Endothelial cell of umbilical vein (primary cell): ENCODE results near the gene CLDND1. TPM values are rescaled to one million over a fixed set of nuclear protein-coding genes. Genes with fewer than 3 reads are reported as not detected.

Source experiments
- BruUV-seq: library from RNA; stranded (reverse); fragments of 400-500 nt; replicated peaks from 2 replicates; lab custom pipeline; 2021; lab: Mats Ljungman, UMichigan
- CTCF ChIA-PET: fragments of 300-600, 350-600 bp; sonication (Branson Sonifier 250); formaldehyde crosslinking; loops from one replicate; lab custom pipeline; 2021; ENCODE audit warnings: antibody characterized with exemption, inconsistent platforms; lab: Charles Lee
- POLR2A ChIA-PET: fragments of 300-600, 350-600 bp; sonication (Branson Sonifier 250); formaldehyde crosslinking; loops from one replicate; lab custom pipeline; 2021; ENCODE audit warnings: antibody characterized with exemption, inconsistent platforms; lab: Charles Lee
- DNase-seq: peaks from one replicate; pipeline ENCODE4 v3.0.0-alpha.2; 2011; ENCODE audit warnings: low read depth, low spot score
- FAIRE-seq: peaks from 2 replicates; lab custom pipeline; 2011; peaks lifted over from hg19 to GRCh38; lab: Jason Lieb, UNC
- H2AFZ ChIP-seq: 2 replicates; pipeline ENCODE4 v1.6.0; 2012; ENCODE audit warnings: low read depth, low read length, control low read depth, inconsistent platforms
- H3K27ac ChIP-seq: 2 replicates; pipeline ENCODE4 v1.5.1; 2011; ENCODE audit warnings: low read depth, mild to moderate bottlenecking, control low read depth, low read length, moderate library complexity; ENCODE audit not compliant: insufficient read depth
- H3K27me3 ChIP-seq, 2 experiments: 2 replicates each; pipeline versions ENCODE4 v1.6.0 to v1.6.1; 2011; ENCODE audit warnings: low read length in 2 of 2, mixed read lengths in 1 of 2; ENCODE audit not compliant: control insufficient read depth in 2 of 2, insufficient read depth in 2 of 2
- H3K36me3 ChIP-seq, 2 experiments: 2 replicates in 1 of 2; 3 replicates in 1 of 2; pipeline ENCODE4 v1.5.1; 2011; ENCODE audit warnings: low read length in 2 of 2, mild to moderate bottlenecking in 1 of 2, moderate library complexity in 1 of 2; ENCODE audit not compliant: control insufficient read depth in 2 of 2, insufficient read depth in 2 of 2; ENCODE audit errors: extremely low read depth in 1 of 2
- H3K4me1 ChIP-seq: 3 replicates; pipeline ENCODE4 v1.5.1; 2011; ENCODE audit warnings: mild to moderate bottlenecking, low read length; ENCODE audit not compliant: control insufficient read depth, insufficient read depth; ENCODE audit errors: extremely low read depth
- H3K4me2 ChIP-seq: 2 replicates; pipeline ENCODE4 v1.6.1; 2011; ENCODE audit warnings: low read length, control low read depth, mixed read lengths; ENCODE audit not compliant: insufficient read depth
- H3K4me3 ChIP-seq, 3 experiments: fragments of 200-600 bp in 1 of 3; sonication (generic), shearing (Covaris generic) in 1 of 3; replicated peaks in 1 of 3; 2 replicates each; pipeline ENCODE4 v1.5.1; 2011 to 2016; ENCODE audit warnings: control low read depth in 3 of 3, low read length in 3 of 3, mild to moderate bottlenecking in 2 of 3, inconsistent platforms in 1 of 3, low read depth in 1 of 3, moderate library complexity in 1 of 3; ENCODE audit not compliant: insufficient read depth in 1 of 3
- H3K79me2 ChIP-seq: 2 replicates; pipeline ENCODE4 v1.6.0; 2012; ENCODE audit warnings: low read length, inconsistent platforms; ENCODE audit not compliant: control insufficient read depth, insufficient read depth
- H3K9ac ChIP-seq: replicated peaks from 2 replicates; pipeline ENCODE3; 2011; ENCODE audit warnings: low read length, control low read depth; ENCODE audit not compliant: insufficient read depth; ENCODE audit errors: extremely low read depth
- H3K9me1 ChIP-seq: replicated peaks from 3 replicates; pipeline ENCODE4 v1.6.0; 2011; ENCODE audit warnings: mild to moderate bottlenecking, low read length; ENCODE audit not compliant: control insufficient read depth, insufficient read depth; ENCODE audit errors: extremely low read depth
- H3K9me3 ChIP-seq: replicated peaks from 2 replicates; pipeline ENCODE4 v1.5.1; 2012; ENCODE audit warnings: low read length, inconsistent platforms; ENCODE audit not compliant: control insufficient read depth, insufficient read depth
- H4K20me1 ChIP-seq: replicated peaks from 2 replicates; pipeline ENCODE3; 2011; ENCODE audit warnings: mild to moderate bottlenecking, low read length; ENCODE audit not compliant: control insufficient read depth, insufficient read depth; ENCODE audit errors: extremely low read depth
- CTCF ChIP-seq, 2 donors: IDR thresholded peaks; 1 replicate in 1 of 2; 2 replicates in 1 of 2; pipeline ENCODE4 v1.5.1; 2011; ENCODE audit warnings: low read length in 2 of 2, mild to moderate bottlenecking in 2 of 2, moderate library complexity in 2 of 2, control low read depth in 1 of 2, inconsistent platforms in 1 of 2, low read depth in 1 of 2; ENCODE audit not compliant: insufficient read depth in 1 of 2; ENCODE audit errors: extremely low read depth in 1 of 2
- EZH2 ChIP-seq: IDR thresholded peaks from 2 replicates; pipeline ENCODE4 v1.6.1; 2012; ENCODE audit warnings: borderline replicate concordance, low read depth, mild to moderate bottlenecking, moderate library complexity, low read length, inconsistent platforms; ENCODE audit not compliant: severe bottlenecking
- FOS ChIP-seq: IDR thresholded peaks from 2 replicates; pipeline ENCODE4 v1.6.1; 2011; ENCODE audit warnings: mild to moderate bottlenecking, low read length, moderate library complexity, borderline replicate concordance; ENCODE audit not compliant: insufficient read depth
- GATA2 ChIP-seq: IDR thresholded peaks from 2 replicates; pipeline ENCODE4 v1.7.0; 2011; ENCODE audit warnings: low read depth, mild to moderate bottlenecking, moderate library complexity, mixed read lengths, low read length; ENCODE audit not compliant: insufficient read length, insufficient read depth
- JUN ChIP-seq: IDR thresholded peaks from 2 replicates; pipeline ENCODE4 v1.6.1; 2011; ENCODE audit warnings: borderline replicate concordance, low read depth; ENCODE audit not compliant: insufficient read length, insufficient read depth
- MYC ChIP-seq: IDR thresholded peaks from one replicate; pipeline ENCODE4 v1.6.1; 2011; ENCODE audit warnings: mild to moderate bottlenecking, low read depth, low read length
- POLR2A ChIP-seq: IDR thresholded peaks from 2 replicates; pipeline ENCODE4 v1.6.1; 2012; ENCODE audit warnings: low read depth, mild to moderate bottlenecking, control low read depth, low read length
- POLR2AphosphoS5 ChIP-seq: IDR thresholded peaks from 2 replicates; pipeline ENCODE4 v1.6.1; 2012; ENCODE audit warnings: low read depth, mild to moderate bottlenecking, control low read depth, low read length, moderate library complexity; ENCODE audit not compliant: insufficient read depth
- dilution Hi-C: fragments of 300-500 bp; cut with MboI; formaldehyde crosslinking; loops from one replicate; pipeline ENCODE4 v1.15.0; 2019; ENCODE audit warnings: low sequenced_read_pairs; ENCODE audit not compliant: extremely low pct_ligation_motif_present
- intact Hi-C: fragments of 100-400 bp; cut with micrococcal nuclease; formaldehyde crosslinking; loops from one replicate; pipeline ENCODE4 v1.10.0; 2022
- polyA plus RNA-seq, 4 experiments: library from polyadenylated mRNA; depleted of rRNA in 3 of 4; stranded (reverse) in 3 of 4; unstranded in 1 of 4; fragments of >200 nt; gene quantifications; 2 replicates each; pipeline versions ENCODE4 v1.2.1 to v1.2.3, GENCODE V29; 2011 to 2012; ENCODE audit warnings: missing spikeins in 1 of 4
- total RNA-seq: library from RNA; stranded (reverse); gene quantifications from 2 replicates; pipeline ENCODE4 v1.2.3, GENCODE V29; 2021
- TF ChIP-seq, protein P1 (sequence below): IDR thresholded peaks from 2 replicates; pipeline ENCODE4 v1.6.1; 2011; ENCODE audit not compliant: insufficient read depth, insufficient read length

Gene CLDND1
- total and polyA plus RNA-seq, 2 donors (not counting 3 experiments of a cell fraction or from before 2014, with no cell fraction given), result 101 to 214 TPM

- H2AFZ ChIP-seq, result peak overlapping the region; percentile 67
- H3K4me1 ChIP-seq, result peaks cover 13% of the 10 kb centered on the region
- no peaks in the 10 kb centered on the region for H3K9me3 ChIP-seq
- DNase-seq, result peak; percentile 74
- BruUV-seq, result TSS peak; percentile 39
- no peaks in the 10 kb centered on the region for H3K9me1 ChIP-seq
- intact Hi-C loops, result loop anchor here (5.0 to 10.0 kb wide), 3 partner anchors 50 to 757 kb away; partner anchors contain the start of gene ARL6
- H4K20me1 ChIP-seq, result peaks cover 5% of the 10 kb centered on the region
- FAIRE-seq, result peak; percentile 18
- dilution Hi-C loops, result no loop called here
- no peak for TF ChIP-seq POLR2A
- TF ChIP-seq FOS, result peak; percentile 9
- TF ChIP-seq GATA2, result peak; percentile 55
- H3K27ac ChIP-seq, result peak overlapping the region; percentile 94
- POLR2A ChIA-PET, result no interaction called here
- H3K79me2 ChIP-seq, result peaks cover 27% of the 10 kb centered on the region
- peak overlapping the region; percentile 97 for H3K9ac ChIP-seq
- peak overlapping the region; percentile 86 to 97 (median 94) for H3K4me3 ChIP-seq
- CTCF ChIA-PET, result interaction anchor here (1.2 to 1.4 kb wide), 2 partner anchors 80 to 472 kb away, joined by 3 to 5 read pairs; no protein-coding TSS in a partner anchor
- H3K27me3 ChIP-seq, result peaks cover 0 to 2% of the 10 kb centered on the region in 2 experiments
- H3K36me3 ChIP-seq, result peaks cover 0 to 9% of the 10 kb centered on the region in 2 experiments
- H3K4me2 ChIP-seq, result peak overlapping the region; percentile 99
Observed at GRCh38 chr3:98521897-98522543, 682 bp downstream of the CLDND1 start.

GRCh38 chr3:98519351-98519750 is 3.4 kb downstream of the CLDND1 start:
- Histone ChIP-seq H4K20me1 (peaks cover 5% of the 10 kb centered on the region), H3K4me2 (no peak overlapping the region), H3K9me1 (no peaks in the 10 kb centered on the region), H3K4me3 (no peak overlapping the region), H3K9me3 (no peaks in the 10 kb centered on the region), H3K9ac (no peak overlapping the region), H2AFZ (no peak overlapping the region), H3K27me3 (no peaks in the 10 kb centered on the region), H3K4me1 (peaks cover 13% of the 10 kb centered on the region), H3K79me2 (peaks cover 27% of the 10 kb centered on the region), H3K27ac (no peak overlapping the region), H3K36me3 (peaks cover 4 to 18% of the 10 kb centered on the region in 2 experiments)
- ChIA-PET CTCF (no interaction called here), POLR2A (no interaction called here)
- intact Hi-C loops, result no loop called here
- dilution Hi-C loops, result no loop called here
- BruUV-seq, result no TSS peak
- FAIRE-seq, result no peak
- no peak for TF ChIP-seq EZH2
- TF ChIP-seq GATA2, result no peak
- TF ChIP-seq MYC, result no peak
- no peak for TF ChIP-seq FOS
- no peak for TF ChIP-seq POLR2A
- no peak for TF ChIP-seq CTCF (IDR thresholded peaks at IDR 0.05; ENCODE audit: extremely low read depth in 1 of 2, insufficient read depth in 1 of 2, low read depth in 1 of 2, low read length in 2 of 2)
- TF ChIP-seq POLR2AphosphoS5, result no peak
- TF ChIP-seq JUN, result no peak
- TF ChIP-seq, protein P1, sequence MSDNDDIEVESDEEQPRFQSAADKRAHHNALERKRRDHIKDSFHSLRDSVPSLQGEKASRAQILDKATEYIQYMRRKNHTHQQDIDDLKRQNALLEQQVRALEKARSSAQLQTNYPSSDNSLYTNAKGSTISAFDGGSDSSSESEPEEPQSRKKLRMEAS, result no peak
- no peak for DNase-seq
